ENCODE data around the gene EVPL. TPM values are rescaled to one million over a fixed set of nuclear protein-coding genes. Genes with fewer than 3 reads are reported as not detected.

The EVPL gene
- total and polyA plus RNA-seq, 2 of the 13 experiments (the other 11 are each of a cell fraction or from before 2014, with no cell fraction given), result 2.1 to 8.2 TPM

DNA sequence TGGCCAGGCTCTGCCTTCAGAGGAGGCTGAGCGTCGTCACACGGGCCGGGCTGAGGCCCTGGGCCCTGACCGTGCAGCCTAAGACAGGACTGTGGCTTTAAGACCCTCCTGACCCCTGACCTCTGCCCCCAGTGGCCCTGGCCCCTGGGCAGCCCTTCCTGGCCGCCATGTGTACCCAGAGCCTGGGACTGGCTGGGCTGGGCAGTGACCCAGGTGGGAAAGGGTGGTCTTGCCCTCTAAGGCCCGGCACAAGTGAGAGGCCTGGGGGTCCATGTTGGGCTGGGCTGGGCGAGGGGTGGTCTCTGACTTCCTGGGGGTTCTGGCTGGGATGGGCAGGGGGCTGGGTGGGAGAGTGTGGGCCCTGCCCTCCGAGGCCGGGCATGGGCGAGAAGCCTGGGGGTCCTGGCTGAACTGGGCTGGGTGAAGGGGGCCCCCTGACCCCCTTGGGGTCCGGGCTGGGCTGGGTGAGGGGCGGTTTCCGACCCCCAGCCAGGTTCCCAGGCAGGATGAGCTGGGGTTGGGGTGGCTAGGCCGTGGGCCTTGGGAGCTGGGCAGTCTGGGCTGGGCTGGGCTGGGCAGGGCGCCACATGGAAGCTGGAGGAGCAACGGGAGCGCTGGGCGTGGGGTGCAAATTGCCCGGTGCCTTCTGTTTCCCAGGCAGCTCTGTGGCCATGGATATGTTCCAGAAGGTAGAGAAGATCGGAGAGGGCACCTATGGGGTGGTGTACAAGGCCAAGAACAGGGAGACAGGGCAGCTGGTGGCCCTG lies 26.2 kb downstream of the EVPL start, which contains the start of gene CDK3 (continued):
- TF ChIP-seq ZUFSP (CRISPR knock-in tag; IDR thresholded peaks at IDR 0.05; ENCODE audit: borderline replicate concordance) (no peak), HNF4A (CRISPR knock-in tag; IDR thresholded peaks at IDR 0.05) (peak; percentile 2; the same call in 1 of the 2 replicates), ZNF674 (CRISPR knock-in tag; IDR thresholded peaks at IDR 0.05; ENCODE audit: low read depth) (no peak), MLX (CRISPR knock-in tag; IDR thresholded peaks at IDR 0.05) (0 out of 2 replicates have a peak, but pooled peaks have one; percentile 2), ZNF234 (CRISPR knock-in tag; conservative IDR thresholded peaks at IDR 0.05) (no peak), FOXP4 (CRISPR knock-in tag; IDR thresholded peaks at IDR 0.05) (no peak), NCOA1 (CRISPR knock-in tag; IDR thresholded peaks at IDR 0.05) (no peak), ZNF446 (CRISPR knock-in tag; IDR thresholded peaks at IDR 0.05) (no peak), ZMAT5 (CRISPR knock-in tag; IDR thresholded peaks at IDR 0.05; ENCODE audit: borderline replicate concordance, low read depth) (no peak), DZIP1 (CRISPR knock-in tag; IDR thresholded peaks at IDR 0.05) (0 out of 2 replicates have a peak, but pooled peaks have one; percentile 1), MIXL1 (CRISPR knock-in tag; IDR thresholded peaks at IDR 0.05) (no peak), ZNF224 (CRISPR knock-in tag; IDR thresholded peaks at IDR 0.05) (no peak), KDM4B (CRISPR knock-in tag; IDR thresholded peaks at IDR 0.05) (no peak; the same call in 1 of the 2 replicates), RBFOX2 (IDR thresholded peaks at IDR 0.05; ENCODE audit: low read depth, low read length) (peak; percentile 15; the same call in 1 of the 2 replicates), CENPX (CRISPR knock-in tag; IDR thresholded peaks at IDR 0.05) (no peak)
- TF ChIP-seq, protein P1, sequence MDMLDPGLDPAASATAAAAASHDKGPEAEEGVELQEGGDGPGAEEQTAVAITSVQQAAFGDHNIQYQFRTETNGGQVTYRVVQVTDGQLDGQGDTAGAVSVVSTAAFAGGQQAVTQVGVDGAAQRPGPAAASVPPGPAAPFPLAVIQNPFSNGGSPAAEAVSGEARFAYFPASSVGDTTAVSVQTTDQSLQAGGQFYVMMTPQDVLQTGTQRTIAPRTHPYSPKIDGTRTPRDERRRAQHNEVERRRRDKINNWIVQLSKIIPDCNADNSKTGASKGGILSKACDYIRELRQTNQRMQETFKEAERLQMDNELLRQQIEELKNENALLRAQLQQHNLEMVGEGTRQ (IDR thresholded peaks at IDR 0.05; ENCODE audit: low read depth, low read length), result no peak
- TF ChIP-seq, protein P1 (CRISPR knock-in tag; IDR thresholded peaks at IDR 0.05; ENCODE audit: borderline replicate concordance), result no peak
- TF ChIP-seq, protein P2, sequence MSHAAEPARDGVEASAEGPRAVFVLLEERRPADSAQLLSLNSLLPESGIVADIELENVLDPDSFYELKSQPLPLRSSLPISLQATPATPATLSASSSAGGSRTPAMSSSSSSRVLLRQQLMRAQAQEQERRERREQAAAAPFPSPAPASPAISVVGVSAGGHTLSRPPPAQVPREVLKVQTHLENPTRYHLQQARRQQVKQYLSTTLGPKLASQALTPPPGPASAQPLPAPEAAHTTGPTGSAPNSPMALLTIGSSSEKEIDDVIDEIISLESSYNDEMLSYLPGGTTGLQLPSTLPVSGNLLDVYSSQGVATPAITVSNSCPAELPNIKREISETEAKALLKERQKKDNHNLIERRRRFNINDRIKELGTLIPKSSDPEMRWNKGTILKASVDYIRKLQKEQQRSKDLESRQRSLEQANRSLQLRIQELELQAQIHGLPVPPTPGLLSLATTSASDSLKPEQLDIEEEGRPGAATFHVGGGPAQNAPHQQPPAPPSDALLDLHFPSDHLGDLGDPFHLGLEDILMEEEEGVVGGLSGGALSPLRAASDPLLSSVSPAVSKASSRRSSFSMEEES (CRISPR knock-in tag; IDR thresholded peaks at IDR 0.05), result no peak

All from HepG2 (cell line).